Fibroblast of gingiva (primary cell): ENCODE results near the gene TOM1.

Source experiments
- DNase-seq: peaks from one replicate; pipeline ENCODE4 v3.0.0-alpha.2; 2011; ENCODE audit warnings: low read depth

Gene TOM1

GRCh38 chr22:35307372-35307771 is 7.7 kb downstream of the TOM1 start:
- no peak for DNase-seq

- DNase-seq: no peak
Measured at GRCh38 chr22:35307892-35308291, 8.2 kb downstream of the TOM1 start.

DNA sequence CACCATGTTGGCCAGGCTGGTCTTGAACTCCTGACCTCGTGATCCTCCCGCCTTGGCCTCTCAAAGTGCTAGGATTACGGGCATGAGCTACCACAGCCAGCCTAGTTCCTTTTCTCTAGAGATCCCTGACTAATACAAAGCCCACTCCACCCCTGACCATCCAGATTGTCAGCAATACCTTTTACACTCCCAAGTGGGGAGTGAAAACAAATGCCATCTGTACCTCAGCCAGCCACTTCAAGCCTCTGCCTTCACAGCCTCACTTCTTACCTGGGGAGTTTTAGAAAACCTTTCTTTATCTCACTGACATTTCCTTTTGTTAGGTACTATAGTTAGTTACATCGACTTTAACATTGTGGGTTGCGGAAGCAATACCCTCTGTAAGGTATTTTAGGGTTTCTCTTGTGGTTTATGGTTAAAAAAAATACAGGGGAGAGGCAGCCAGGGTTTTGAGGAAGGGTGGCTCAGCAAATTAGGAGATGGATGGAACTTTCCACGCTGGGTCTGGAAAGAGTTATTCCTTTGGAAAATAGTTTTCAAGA is 8.9 kb downstream of the TOM1 start:
- DNase-seq: no peak

DNA sequence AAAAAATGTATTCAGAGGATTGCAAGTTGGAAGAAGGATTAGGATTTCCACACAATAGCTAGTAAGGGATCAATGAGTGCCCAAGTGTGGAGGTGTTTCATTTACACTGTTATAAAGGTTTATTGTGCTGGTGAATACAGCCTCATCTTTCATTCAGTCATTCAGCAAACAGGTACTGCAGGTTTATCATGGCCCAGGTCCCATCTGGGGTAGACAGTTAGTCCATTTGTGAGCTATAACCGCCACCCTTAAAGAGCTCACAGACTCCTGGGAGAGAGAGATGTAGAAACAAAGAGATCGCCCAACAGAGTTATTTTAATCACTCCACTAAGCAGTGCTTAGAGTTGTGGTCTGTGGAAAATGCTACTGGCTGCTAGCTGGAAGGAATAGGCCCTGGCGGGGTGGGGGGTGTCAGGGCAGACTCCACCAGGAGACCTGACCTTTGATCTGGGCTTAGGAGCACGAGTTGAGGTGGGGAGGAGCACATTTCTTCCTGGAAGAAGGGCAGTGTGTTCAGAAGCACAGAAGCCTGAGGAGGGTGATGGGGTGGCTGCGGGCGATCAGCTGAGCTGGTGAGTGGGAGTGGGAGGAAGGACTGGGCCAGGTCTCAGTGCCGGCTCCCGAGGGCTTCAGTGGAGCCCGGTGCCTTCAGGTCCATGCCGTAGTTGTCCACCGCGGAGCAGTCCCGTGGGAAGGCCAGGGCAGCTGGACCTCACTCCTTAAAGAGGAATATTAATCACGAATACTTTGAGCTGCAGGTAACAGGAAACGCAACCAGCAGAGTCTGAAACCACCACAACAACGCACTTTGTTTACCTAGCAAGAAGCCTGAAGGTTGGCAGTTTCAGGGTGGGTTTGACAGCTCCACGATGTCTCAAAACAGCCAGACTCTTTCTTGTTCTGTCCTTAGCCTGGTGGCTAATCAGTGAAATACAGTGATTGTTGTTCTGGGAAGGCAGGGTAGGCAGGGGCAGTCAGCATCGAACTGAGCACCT is 11.2 kb downstream of the TOM1 start:
- no peak for DNase-seq

GRCh38 chr22:35311551-35311999 is 11.9 kb downstream of the TOM1 start:
- no peak for DNase-seq

DNA sequence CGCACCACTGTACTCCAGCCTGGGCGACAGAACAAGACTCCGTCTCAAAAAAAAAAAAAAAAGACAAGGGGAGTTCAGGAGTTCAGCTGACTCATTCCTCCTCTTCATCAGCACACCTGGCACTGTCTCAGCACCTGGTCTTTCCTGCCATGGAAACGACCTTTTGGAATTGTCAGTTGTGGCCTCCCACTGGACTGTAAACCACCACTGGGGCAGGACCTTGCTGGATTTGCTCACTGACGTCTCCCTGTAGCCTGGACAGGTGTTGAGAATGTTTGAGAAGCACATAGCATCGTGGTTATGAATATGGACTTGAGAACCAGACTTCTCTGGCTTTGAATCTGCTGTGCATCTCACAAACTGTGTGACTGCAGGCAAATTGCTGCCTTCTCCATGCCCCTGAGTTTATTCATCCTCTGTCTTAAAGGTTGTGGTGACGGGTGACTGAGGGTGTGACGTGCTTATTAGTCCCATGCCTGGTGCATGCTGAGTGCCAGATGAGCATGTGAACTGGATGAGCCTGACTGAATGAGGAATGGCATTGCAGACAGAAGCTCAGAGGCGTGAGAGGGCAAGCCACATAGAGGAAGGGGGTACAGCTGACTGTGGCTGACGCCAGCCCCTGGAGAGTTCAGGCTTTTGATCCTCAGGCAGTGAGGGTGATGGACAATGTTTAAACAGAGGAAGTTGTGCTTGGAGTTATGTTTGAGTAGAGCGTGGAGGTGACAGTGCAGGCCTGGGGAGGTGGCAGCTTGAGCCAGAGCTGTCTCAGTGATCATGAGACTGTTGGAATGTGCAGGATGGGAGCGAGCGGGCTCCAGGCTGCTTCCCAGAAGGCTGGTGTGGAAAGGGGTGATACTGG is 12.7 kb downstream of the TOM1 start:
- peak; percentile 60 for DNase-seq

DNA sequence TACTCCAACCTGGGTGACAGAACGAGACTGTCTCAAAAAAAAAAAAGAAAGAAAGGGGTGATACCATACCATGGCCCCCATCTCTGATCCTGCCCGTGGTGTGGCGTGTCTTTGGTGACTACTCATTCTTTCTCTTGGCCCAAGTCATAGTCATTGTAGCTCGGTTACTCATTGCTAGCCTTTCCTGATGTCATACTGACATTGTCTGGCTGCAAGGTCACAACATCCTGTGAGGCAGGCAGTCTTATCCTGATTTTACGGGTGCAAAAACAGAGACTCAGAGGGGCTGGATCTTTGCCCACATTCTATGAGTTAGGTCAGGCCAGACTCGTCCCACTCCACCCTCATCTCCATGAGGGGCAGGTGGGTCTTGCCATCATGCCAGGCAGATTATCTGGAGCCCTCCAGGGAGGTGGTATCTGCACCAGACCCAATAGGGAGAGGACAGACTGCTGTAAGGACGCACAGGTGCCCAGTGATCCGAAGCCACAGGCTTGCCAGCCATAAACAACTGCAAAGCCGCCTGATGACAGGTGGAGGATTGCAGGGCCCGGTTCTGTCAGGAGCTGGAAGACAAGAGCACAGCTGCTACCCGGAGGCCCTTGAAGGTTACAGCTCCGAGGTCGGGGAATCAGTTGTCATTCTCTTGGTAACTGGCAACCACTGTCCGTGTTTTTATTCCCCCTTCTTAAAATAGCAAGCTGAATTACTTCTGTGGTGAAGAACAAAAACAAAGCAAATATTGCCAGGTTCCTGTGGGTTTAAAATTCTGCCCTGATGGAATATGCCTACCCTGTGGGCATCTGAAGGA is 13.8 kb downstream of the TOM1 start:
- DNase-seq: peak; percentile 66

DNA sequence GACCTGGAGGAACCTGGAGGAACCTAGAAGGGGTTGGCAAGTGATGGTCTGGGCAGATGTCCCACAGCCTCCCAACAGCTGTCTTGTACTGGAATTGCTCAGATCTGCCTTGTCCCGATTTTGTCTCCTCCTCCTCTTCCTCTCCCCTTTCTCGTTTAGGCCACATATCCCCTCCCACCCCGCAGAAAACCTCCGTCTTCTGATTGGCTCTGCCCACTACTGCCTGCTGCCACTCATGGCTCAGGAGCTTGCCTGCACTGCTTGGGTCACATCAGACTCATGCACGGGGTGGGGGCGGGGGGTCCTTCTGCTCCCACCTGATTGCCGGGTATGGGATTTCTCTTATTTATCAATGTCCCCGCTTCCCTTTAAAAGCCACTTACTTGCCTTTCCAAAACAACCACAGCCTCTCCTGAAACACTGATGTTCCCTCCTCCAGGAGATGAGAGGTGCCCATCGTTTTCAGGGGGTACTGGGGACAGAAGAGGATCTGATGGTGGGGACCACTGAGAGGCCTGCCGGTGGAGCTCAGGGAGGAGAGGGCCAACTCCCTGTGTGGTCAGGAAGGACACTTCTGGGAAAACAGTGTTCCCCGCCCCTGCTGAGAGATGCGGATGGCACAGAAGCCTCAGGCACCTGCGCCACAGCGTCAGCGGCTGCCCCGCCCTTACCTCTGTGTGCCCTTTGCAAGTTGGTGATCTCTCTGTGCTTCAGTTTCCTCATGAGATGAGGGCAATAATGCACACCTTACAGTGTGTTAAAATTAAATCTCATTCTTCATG is 14.7 kb downstream of the TOM1 start:
- no peak for DNase-seq

GRCh38 chr22:35315141-35315854 is 15.6 kb downstream of the TOM1 start:
- peak; percentile 69 for DNase-seq

GRCh38 chr22:35315855-35316745 is 16.4 kb downstream of the TOM1 start:
- no peak for DNase-seq

- DNase-seq: no peak
Measured at GRCh38 chr22:35316751-35317150, 17.1 kb downstream of the TOM1 start.

DNA sequence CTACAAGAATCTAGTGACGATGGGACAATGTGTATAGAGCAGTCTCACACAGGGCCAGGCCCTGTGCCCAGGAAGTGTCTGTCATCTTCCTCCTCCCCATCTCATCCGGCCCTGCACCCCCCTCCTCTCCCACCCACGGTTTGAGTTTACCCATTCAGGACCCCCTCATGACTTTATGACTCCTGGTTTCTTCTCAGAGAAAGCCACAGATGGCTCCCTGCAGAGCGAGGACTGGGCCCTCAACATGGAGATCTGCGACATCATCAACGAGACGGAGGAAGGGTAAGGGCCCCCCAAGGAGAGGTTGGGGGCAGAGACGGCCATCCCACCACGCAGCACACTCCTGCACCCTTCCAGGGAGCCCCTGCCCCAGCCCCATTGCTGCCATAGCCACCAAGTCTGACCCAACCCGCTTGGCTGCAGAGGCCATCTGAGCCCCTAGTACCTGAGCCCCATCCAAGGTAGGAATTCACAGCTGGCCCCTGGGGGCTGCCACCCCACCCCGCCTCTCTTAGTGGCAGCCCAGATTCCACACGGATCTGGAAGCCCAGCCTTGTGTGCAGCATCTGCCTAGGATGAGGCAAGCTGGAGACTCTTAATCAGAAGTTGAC is 18.1 kb downstream of the TOM1 start:
- DNase-seq: no peak

GRCh38 chr22:35318346-35319215 is 18.9 kb downstream of the TOM1 start:
- DNase-seq: no peak

DNA sequence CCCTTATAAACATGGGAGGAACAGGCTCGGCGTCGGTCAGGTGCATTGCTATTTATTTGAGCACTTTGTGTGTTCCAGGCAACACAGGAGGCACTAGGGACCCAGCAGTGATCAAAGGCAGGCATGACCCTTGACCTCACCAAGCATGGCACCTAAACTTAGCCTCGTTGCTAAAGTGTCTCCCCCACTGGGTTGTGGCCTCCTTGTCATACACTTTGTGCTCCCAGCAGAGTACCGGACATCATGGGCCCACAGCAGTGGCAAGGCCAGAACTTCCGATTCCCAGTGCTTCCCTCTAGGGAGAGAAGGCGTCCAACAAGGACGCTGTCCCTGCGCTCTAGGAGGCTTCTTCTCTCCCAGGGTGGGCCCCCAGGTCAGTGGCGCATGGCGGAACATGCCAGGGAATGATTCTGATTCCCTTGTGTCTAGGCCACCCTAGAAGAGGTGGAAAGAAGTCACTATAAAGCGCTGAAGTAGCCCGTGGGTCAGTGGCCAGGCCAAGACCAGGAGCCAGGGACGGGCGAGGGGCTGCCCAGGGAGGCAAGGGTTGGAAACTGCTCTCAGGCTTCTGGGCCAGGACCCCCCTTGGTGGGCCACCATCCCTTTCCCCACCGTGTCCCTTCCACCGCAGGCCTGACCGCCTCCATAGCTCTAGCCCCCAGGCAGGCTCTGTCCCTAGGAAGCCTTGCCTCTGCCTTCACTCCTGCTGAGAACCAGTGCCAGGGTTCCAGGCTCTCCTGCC is 19.7 kb downstream of the TOM1 start:
- no peak for DNase-seq

- no peak for DNase-seq
Measured at GRCh38 chr22:35322126-35322525, 22.4 kb downstream of the TOM1 start.

DNA sequence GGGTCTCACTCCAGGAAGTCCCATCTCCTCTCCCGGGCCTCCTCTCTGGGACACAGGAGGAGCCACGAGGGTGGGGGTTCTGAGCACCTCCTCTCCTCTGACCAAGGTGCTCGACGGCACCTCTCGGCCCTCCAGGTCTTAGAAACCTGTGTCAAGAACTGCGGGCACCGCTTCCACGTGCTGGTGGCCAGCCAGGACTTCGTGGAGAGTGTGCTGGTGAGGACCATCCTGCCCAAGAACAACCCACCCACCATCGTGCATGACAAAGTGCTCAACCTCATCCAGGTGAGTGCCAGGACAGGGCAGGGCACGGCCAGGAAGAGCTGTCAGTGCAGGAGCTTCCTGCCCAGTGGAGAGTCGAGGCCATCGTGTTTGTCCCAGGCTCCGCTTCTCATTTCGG is 23.2 kb downstream of the TOM1 start:
- no peak for DNase-seq

DNA sequence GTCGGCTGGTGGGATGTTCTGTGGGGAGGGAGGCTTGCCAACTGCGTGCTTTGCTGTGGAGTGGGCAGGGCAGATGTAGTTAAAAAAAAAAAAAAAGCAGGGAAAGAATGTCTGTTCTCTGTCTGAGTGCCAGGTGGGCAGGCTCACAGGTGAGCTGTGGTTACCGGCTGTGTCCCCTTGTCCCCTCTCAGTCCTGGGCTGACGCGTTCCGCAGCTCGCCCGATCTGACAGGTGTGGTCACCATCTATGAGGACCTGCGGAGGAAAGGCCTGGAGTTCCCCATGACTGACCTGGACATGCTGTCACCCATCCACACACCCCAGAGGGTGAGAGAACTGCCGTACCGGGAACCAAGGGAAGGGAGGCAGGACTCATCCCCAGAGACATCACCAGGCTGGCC is 23.6 kb downstream of the TOM1 start:
- DNase-seq: no peak
